Activated CD8-positive, alpha-beta memory T cell treated with anti-CD3 and anti-CD28 coated beads, Interleukin-2, amount 50 U/mL, for 24 hours (primary cell): ENCODE measurements around the gene SSPN.

Source experiments
- DNase-seq: peaks from one replicate; pipeline ENCODE4 v3.0.0-alpha.2; 2020; ENCODE audit errors: extremely low read depth

Gene SSPN

GRCh38 chr12:26285401-26285800, 90.0 kb downstream of the SSPN start:
- DNase-seq: no peak

- no peak for DNase-seq
Observed at GRCh38 chr12:26286186-26286585, 90.8 kb downstream of the SSPN start.

- no peak for DNase-seq
Observed at GRCh38 chr12:26287671-26288381, 92.5 kb downstream of the SSPN start.

- DNase-seq: no peak
Observed at GRCh38 chr12:26290565-26290964, 95.2 kb downstream of the SSPN start.

GRCh38 chr12:26292596-26292995, 97.2 kb downstream of the SSPN start:
- no peak for DNase-seq

- DNase-seq: no peak
Observed at GRCh38 chr12:26293612-26294011, 98.2 kb downstream of the SSPN start.

GRCh38 chr12:26295001-26295400, 99.6 kb downstream of the SSPN start:
- DNase-seq: no peak

GRCh38 chr12:26297396-26298070, 102.2 kb downstream of the SSPN start:
- no peak for DNase-seq

- no peak for DNase-seq
Observed at GRCh38 chr12:26298785-26299621, 103.6 kb downstream of the SSPN start.

- no peak for DNase-seq
Observed at GRCh38 chr12:26299751-26300150, 104.4 kb downstream of the SSPN start.
